Stimulated activated CD4-positive, alpha-beta T cell treated with anti-CD3 and anti-CD28 coated beads, Interleukin-12 subunit alpha, Interleukin-12 subunit beta, amount 100 ng/mL, for 4 hours (primary cell): Measurements from ENCODE around the gene MAN2A2.
"Not testable (repeated sequence)": the region's sequence is repeated elsewhere in the genome, so short reads cannot be mapped to it uniquely, and the experiment has no call there.

Experiments used
- DNase-seq: peaks from one replicate; pipeline ENCODE4 v3.0.0-alpha.2; 2020

MAN2A2 gene

GRCh38 chr15:90884719-90885431, 18.2 kb upstream of the MAN2A2 start:
- DNase-seq = no peak

- peak; percentile 86 for DNase-seq
These were observed 17.4 kb upstream of the MAN2A2 start for GRCh38 chr15:90885432-90886290.

GRCh38 chr15:90886291-90886614, 16.8 kb upstream of the MAN2A2 start:
- DNase-seq = no peak

- no peak for DNase-seq
These were observed 16.0 kb upstream of the MAN2A2 start for GRCh38 chr15:90887037-90887481.

- DNase-seq = no peak
These were observed 13.8 kb upstream of the MAN2A2 start for GRCh38 chr15:90889313-90889730.

- DNase-seq = no peak
These were observed 13.2 kb upstream of the MAN2A2 start for GRCh38 chr15:90889736-90890456.

GRCh38 chr15:90890839-90891238, 12.3 kb upstream of the MAN2A2 start:
- DNase-seq = no peak

GRCh38 chr15:90891346-90891949, 11.7 kb upstream of the MAN2A2 start:
- no peak for DNase-seq

GRCh38 chr15:90892023-90892422, 11.1 kb upstream of the MAN2A2 start:
- no peak for DNase-seq

- no peak for DNase-seq
These were observed 10.5 kb upstream of the MAN2A2 start for GRCh38 chr15:90892498-90893174.

- DNase-seq = no peak
These were observed 9.7 kb upstream of the MAN2A2 start for GRCh38 chr15:90893175-90894090.

- DNase-seq = no peak
These were observed 7.5 kb upstream of the MAN2A2 start for GRCh38 chr15:90895571-90896117.

GRCh38 chr15:90897131-90897655, 5.9 kb upstream of the MAN2A2 start:
- not testable (repeated sequence) for DNase-seq

GRCh38 chr15:90901175-90902039, 1.7 kb upstream of the MAN2A2 start:
- DNase-seq = no peak

- peak; percentile 62 for DNase-seq
These were observed 862 bp upstream of the MAN2A2 start for GRCh38 chr15:90902040-90902839.

- no peak for DNase-seq
These were observed 833 bp downstream of the MAN2A2 start for GRCh38 chr15:90903733-90904536.

GRCh38 chr15:90904746-90905145, 1.6 kb downstream of the MAN2A2 start:
- no peak for DNase-seq
